BJ (cell line): ENCODE results near the gene RUSC1. TPM values are rescaled to one million over a fixed set of nuclear protein-coding genes. Genes with fewer than 3 reads are reported as not detected.
A peak's percentile ranks its signal among the peaks of the same experiment; 100 is the strongest.

ENCODE experiments used
- CTCF ChIA-PET: fragments of 350-600 bp; formaldehyde crosslinking; extraction: SDS; loops from one replicate; lab custom pipeline; 2021; ENCODE audit warnings: antibody characterized with exemption, inconsistent platforms; lab: Yijun Ruan, JAX
- POLR2A ChIA-PET: fragments of 300-600 bp; sonication (Branson Sonifier 250); formaldehyde crosslinking; extraction: SDS; loops from one replicate; lab custom pipeline; 2021; ENCODE audit warnings: antibody characterized with exemption; lab: Charles Lee
- DNase-seq: peaks from one replicate; pipeline ENCODE4 v3.0.0-alpha.2; 2011; ENCODE audit warnings: low read depth
- H3K27me3 ChIP-seq: 2 replicates; pipeline ENCODE4 v1.6.0; 2011; ENCODE audit warnings: low read length; ENCODE audit not compliant: control insufficient read depth, insufficient read depth
- H3K36me3 ChIP-seq: 2 replicates; pipeline ENCODE4 v1.5.1; 2011; ENCODE audit warnings: low read length; ENCODE audit not compliant: control insufficient read depth, insufficient read depth
- H3K4me3 ChIP-seq: 2 replicates; pipeline ENCODE4 v1.5.1; 2011; ENCODE audit warnings: low read depth, mild to moderate bottlenecking, control low read depth, low read length
- polyA plus RNA-seq: library from polyadenylated mRNA; depleted of rRNA; stranded (reverse); fragments of >200 nt; gene quantifications from 2 replicates; pipeline ENCODE4 v1.2.3, GENCODE V29; 2011
- TF ChIP-seq, protein P1 (sequence below): IDR thresholded peaks from 2 replicates; pipeline ENCODE4 v1.5.1; 2011; ENCODE audit warnings: low read depth, mild to moderate bottlenecking, control low read depth, inconsistent platforms, low read length, moderate library complexity; ENCODE audit not compliant: insufficient read depth

RUSC1 gene
- polyA plus RNA-seq, 1 experiment, result 34.1 TPM

DNA sequence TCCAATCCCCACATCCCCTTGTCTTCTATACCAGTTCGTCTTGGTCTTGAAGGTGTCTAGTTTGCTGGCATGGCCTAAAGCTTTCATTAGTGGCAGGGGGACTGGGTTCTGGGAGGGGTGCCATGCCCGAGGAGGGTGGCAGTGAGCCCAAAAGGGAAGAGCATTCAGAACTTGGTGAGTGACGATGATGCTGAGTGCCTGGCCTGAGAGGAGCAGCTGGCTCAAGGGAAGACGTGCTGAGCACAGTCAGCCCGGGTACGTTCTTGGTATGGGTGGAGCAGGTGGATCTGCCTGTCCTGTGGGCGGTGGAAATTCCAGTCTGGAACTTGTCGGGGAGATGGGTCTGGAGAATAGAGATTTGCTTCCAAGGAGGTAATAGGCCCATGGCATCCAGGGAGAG is 7.4 kb upstream of the RUSC1 start:
- Histone ChIP-seq H3K27me3 (no peaks in the 10 kb centered on the region), H3K4me3 (no peak overlapping the region), H3K36me3 (peaks cover 9% of the 10 kb centered on the region)
- TF ChIP-seq, protein P1, sequence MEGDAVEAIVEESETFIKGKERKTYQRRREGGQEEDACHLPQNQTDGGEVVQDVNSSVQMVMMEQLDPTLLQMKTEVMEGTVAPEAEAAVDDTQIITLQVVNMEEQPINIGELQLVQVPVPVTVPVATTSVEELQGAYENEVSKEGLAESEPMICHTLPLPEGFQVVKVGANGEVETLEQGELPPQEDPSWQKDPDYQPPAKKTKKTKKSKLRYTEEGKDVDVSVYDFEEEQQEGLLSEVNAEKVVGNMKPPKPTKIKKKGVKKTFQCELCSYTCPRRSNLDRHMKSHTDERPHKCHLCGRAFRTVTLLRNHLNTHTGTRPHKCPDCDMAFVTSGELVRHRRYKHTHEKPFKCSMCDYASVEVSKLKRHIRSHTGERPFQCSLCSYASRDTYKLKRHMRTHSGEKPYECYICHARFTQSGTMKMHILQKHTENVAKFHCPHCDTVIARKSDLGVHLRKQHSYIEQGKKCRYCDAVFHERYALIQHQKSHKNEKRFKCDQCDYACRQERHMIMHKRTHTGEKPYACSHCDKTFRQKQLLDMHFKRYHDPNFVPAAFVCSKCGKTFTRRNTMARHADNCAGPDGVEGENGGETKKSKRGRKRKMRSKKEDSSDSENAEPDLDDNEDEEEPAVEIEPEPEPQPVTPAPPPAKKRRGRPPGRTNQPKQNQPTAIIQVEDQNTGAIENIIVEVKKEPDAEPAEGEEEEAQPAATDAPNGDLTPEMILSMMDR, result no peak
- no peak for DNase-seq
- ChIA-PET POLR2A (no interaction called here), CTCF (interaction anchor here (0.6 to 3.4 kb wide), 2 partner anchors 10 to 40 kb away, joined by 3 to 16 read pairs; no protein-coding TSS in a partner anchor)

DNA sequence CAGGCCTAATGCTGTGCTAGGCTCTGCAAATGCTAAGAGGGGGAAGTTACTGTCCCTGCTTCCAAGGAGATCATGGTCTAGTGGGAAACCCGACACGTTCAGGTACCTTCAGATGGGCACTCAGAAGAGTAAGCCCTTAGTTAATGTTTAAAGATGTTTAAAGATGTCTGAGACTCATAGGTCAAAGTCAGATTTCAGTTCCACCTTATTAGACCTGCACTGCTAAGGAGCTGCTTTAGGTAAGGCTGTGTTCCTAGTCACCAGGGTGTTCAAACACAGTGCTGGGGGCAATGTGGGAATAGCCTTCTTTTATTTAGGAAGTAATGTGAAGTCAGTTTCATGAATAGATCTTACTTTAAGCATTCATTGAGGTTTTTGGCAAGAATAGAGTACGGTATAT is 3.8 kb upstream of the RUSC1 start:
- ChIA-PET POLR2A (no interaction called here), CTCF (interaction anchor here (2.0 kb wide), 1 partner anchor 66 kb away, joined by 9 read pairs; no protein-coding TSS in a partner anchor)
- DNase-seq, result no peak
- TF ChIP-seq, protein P1, result no peak
- Histone ChIP-seq H3K27me3 (no peaks in the 10 kb centered on the region), H3K4me3 (no peak overlapping the region), H3K36me3 (peaks cover 8% of the 10 kb centered on the region)

DNA sequence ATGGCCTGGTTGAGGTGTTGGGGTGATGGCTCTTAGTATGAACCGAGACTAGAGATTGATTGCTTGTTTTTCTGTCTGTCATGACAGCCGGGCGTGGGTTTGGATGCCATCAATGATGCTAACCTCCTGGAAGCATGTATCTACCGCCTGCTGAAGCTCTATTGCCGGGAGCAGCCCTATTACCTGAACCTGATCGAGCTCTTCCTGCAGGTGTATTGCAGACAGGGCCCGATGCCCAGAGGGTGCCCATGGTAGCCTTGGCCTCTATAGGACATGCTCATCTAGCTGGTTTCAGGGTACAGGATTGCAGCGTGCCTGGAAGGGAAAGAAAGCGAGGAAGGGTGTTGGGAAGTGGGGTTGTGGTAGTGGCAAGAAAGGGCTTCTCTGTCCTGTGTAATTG is 2.6 kb upstream of the RUSC1 start:
- ChIA-PET POLR2A (no interaction called here), CTCF (interaction anchor here (0.6 to 2.0 kb wide), 3 partner anchors 67 to 797 kb away, joined by 3 to 9 read pairs (median 4); no protein-coding TSS in a partner anchor)
- DNase-seq, result no peak
- no peaks in the 10 kb centered on the region for H3K27me3 ChIP-seq
- H3K4me3 ChIP-seq, result no peak overlapping the region
- TF ChIP-seq, protein P1, result no peak
- H3K36me3 ChIP-seq, result peaks cover 2% of the 10 kb centered on the region; the same call in 1 of the 2 replicates

DNA sequence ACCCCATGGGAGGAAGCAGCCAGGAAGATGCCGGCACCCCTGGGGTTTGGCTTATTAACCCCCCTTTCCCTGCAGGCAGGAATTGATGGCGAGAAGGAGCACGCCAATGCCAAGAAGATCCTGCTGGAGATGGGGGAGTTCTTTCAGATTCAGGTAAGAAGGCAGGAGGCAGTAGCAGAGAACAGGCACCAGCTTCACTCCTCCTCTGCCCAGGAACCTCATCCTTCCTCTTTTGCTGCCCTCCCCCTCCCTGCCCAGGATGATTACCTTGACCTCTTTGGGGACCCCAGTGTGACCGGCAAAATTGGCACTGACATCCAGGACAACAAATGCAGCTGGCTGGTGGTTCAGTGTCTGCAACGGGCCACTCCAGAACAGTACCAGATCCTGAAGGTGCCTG is 1.2 kb upstream of the RUSC1 start:
- peaks cover 1% of the 10 kb centered on the region; the same call in 1 of the 2 replicates for H3K36me3 ChIP-seq
- ChIA-PET POLR2A (no interaction called here), CTCF (no interaction called here)
- DNase-seq, result no peak
- H3K27me3 ChIP-seq, result no peaks in the 10 kb centered on the region
- no peak overlapping the region for H3K4me3 ChIP-seq
- TF ChIP-seq, protein P1, result no peak

DNA sequence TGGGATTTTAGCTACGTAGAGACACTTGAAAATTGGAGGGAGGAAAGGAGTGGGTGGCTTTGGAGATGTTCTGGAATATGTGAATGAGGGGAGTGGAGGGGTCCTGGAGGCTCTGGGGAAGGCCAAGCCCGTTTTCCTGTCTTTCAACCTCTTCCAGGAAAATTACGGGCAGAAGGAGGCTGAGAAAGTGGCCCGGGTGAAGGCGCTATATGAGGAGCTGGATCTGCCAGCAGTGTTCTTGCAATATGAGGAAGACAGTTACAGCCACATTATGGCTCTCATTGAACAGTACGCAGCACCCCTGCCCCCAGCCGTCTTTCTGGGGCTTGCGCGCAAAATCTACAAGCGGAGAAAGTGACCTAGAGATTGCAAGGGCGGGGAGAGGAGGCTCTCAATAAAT is 442 bp upstream of the RUSC1 start:
- TF ChIP-seq, protein P1, result no peak
- no peaks in the 10 kb centered on the region for H3K27me3 ChIP-seq
- DNase-seq, result no peak
- POLR2A ChIA-PET, result no interaction called here
- CTCF ChIA-PET, result interaction anchor here (0.7 to 1.0 kb wide), 2 partner anchors 69 to 283 kb away, joined by 3 read pairs; no protein-coding TSS in a partner anchor
- 0 out of 2 replicates have a peak, but pooled peaks cover 1% of the 10 kb centered on the region for H3K36me3 ChIP-seq
- H3K4me3 ChIP-seq, result peak overlapping the region; percentile 59
